KMS-11 (cell line): Measurements from ENCODE around the gene ANGPTL3.

Experiments used
- H2AFZ ChIP-seq: fragments of 200-600 bp; sonication (generic); 2 replicates; pipeline ENCODE4 v1.6.1; 2016; ENCODE audit warnings: antibody characterized with exemption, mixed run types, low read depth
- H3K27ac ChIP-seq: fragments of 200-600 bp; sonication (generic); 2 replicates; pipeline ENCODE4 v1.6.1; 2016; ENCODE audit warnings: mild to moderate bottlenecking, mixed run types
- H3K27me3 ChIP-seq: fragments of 200-600 bp; sonication (generic); 2 replicates; pipeline ENCODE4 v1.6.1; 2017; ENCODE audit warnings: mild to moderate bottlenecking, low read depth, mixed run types, moderate library complexity; ENCODE audit not compliant: insufficient read depth
- H3K36me3 ChIP-seq: fragments of 200-600 bp; sonication (generic); 2 replicates; pipeline ENCODE4 v1.6.1; 2017; ENCODE audit warnings: mild to moderate bottlenecking, mixed run types; ENCODE audit not compliant: insufficient read depth
- H3K4me1 ChIP-seq: fragments of 200-600 bp; sonication (generic); 2 replicates; pipeline ENCODE4 v1.6.1; 2016; ENCODE audit warnings: mild to moderate bottlenecking, low read depth, mixed run types; ENCODE audit not compliant: poor library complexity, severe bottlenecking
- H3K4me2 ChIP-seq: fragments of 200-600 bp; sonication (generic); 2 replicates; pipeline ENCODE4 v1.7.0; 2016; ENCODE audit warnings: mild to moderate bottlenecking, mixed run types
- H3K4me3 ChIP-seq: fragments of 200-600 bp; sonication (generic); IDR thresholded peaks from 2 replicates; pipeline ENCODE4 v1.6.1; 2017; ENCODE audit warnings: low read depth, low read length, mixed read lengths; ENCODE audit not compliant: insufficient read depth
- H3K79me2 ChIP-seq: fragments of 200-600 bp; sonication (generic); 2 replicates; pipeline ENCODE4 v1.6.1; 2016; ENCODE audit warnings: low read depth, mixed run types; ENCODE audit not compliant: insufficient read depth
- H3K9ac ChIP-seq: fragments of 200-600 bp; sonication (generic); 2 replicates; pipeline ENCODE4 v1.6.1; 2016; ENCODE audit warnings: mild to moderate bottlenecking, mixed run types
- H4K20me1 ChIP-seq: fragments of 200-600 bp; sonication (generic); 2 replicates; pipeline ENCODE4 v1.6.1; 2016; ENCODE audit warnings: mild to moderate bottlenecking, mixed run types; ENCODE audit not compliant: insufficient read depth
- CTCF ChIP-seq: fragments of 200-600 bp; sonication (generic); conservative IDR thresholded peaks from 2 replicates; pipeline ENCODE4 v1.6.1; 2017; ENCODE audit warnings: low read depth, mild to moderate bottlenecking, antibody characterized with exemption, low read length, moderate library complexity, mixed read lengths

Gene ANGPTL3

DNA sequence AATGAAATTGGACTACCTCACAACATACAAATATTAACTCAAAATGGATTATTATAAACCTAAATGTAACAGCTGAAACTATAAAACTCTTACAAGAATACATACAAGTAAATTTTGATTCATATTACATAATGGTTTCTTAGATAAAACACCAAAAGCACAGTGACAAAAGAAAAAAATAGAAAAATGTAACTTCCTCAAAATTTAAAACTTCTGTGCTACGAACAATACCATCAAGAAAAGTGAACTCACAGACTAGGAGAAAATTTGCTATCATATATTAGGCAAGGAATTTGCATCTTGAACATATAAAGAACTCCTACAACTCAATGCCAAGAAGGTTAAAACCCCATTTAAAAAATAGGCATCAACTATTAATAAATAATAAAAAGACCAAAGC is 31.2 kb downstream of the ANGPTL3 start:
- no peak overlapping the region for H3K4me3 ChIP-seq
- no peak overlapping the region for H3K9ac ChIP-seq
- H3K4me2 ChIP-seq: no peak overlapping the region
- TF ChIP-seq CTCF: no peak
- H3K27me3 ChIP-seq: no peaks in the 10 kb centered on the region
- no peak overlapping the region for H2AFZ ChIP-seq
- no peaks in the 10 kb centered on the region for H3K4me1 ChIP-seq
- no peaks in the 10 kb centered on the region for H3K79me2 ChIP-seq
- no peaks in the 10 kb centered on the region for H3K36me3 ChIP-seq
- no peak overlapping the region for H3K27ac ChIP-seq
- no peaks in the 10 kb centered on the region for H4K20me1 ChIP-seq

GRCh38 chr1:62637392-62638105 is 40.2 kb downstream of the ANGPTL3 start:
- Histone ChIP-seq H4K20me1 (no peaks in the 10 kb centered on the region), H3K9ac (no peak overlapping the region), H3K36me3 (no peaks in the 10 kb centered on the region), H3K4me2 (no peak overlapping the region), H3K4me1 (no peaks in the 10 kb centered on the region), H3K27ac (no peak overlapping the region), H3K27me3 (no peaks in the 10 kb centered on the region), H3K4me3 (no peak overlapping the region), H2AFZ (no peak overlapping the region), H3K79me2 (no peaks in the 10 kb centered on the region)
- no peak for TF ChIP-seq CTCF

GRCh38 chr1:62643283-62643682 is 46.0 kb downstream of the ANGPTL3 start:
- Histone ChIP-seq H4K20me1 (no peaks in the 10 kb centered on the region), H2AFZ (no peak overlapping the region), H3K4me2 (no peak overlapping the region), H3K27ac (no peak overlapping the region), H3K79me2 (no peaks in the 10 kb centered on the region), H3K4me1 (no peaks in the 10 kb centered on the region), H3K9ac (no peak overlapping the region), H3K27me3 (no peaks in the 10 kb centered on the region), H3K36me3 (no peaks in the 10 kb centered on the region), H3K4me3 (no peak overlapping the region)
- no peak for TF ChIP-seq CTCF

DNA sequence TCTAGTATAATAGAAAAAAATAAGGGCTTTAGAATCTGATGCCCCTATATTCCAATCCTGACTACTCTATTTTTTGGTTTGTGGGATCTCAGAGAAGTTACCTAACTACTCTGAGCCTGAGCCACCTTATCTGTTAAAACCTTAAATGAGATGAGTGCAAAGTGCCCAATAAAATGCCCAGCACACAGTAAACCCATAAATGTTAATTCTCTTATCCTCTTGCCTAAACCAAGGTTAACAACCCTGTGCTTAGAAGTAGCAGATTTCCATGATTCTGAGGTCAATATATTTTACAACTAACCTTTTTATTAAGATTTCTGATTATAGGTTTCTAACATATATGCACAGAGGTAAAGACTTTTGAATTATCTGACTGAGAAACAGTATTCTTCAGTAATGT is 55.1 kb downstream of the ANGPTL3 start:
- H3K4me3 ChIP-seq: no peak overlapping the region
- H3K36me3 ChIP-seq: 0 out of 2 replicates have a peak, but pooled peaks cover 4% of the 10 kb centered on the region
- H3K27ac ChIP-seq: no peak overlapping the region
- H3K4me2 ChIP-seq: no peak overlapping the region
- H3K4me1 ChIP-seq: no peaks in the 10 kb centered on the region
- TF ChIP-seq CTCF: no peak
- no peaks in the 10 kb centered on the region for H4K20me1 ChIP-seq
- no peaks in the 10 kb centered on the region for H3K79me2 ChIP-seq
- no peaks in the 10 kb centered on the region for H3K27me3 ChIP-seq
- H3K9ac ChIP-seq: no peak overlapping the region
- H2AFZ ChIP-seq: no peak overlapping the region
